Cortex of kidney (tissue), 1 donor: ENCODE data around the gene PC.
"Not testable (repeated sequence)": the region's sequence is repeated elsewhere in the genome, so short reads cannot be mapped to it uniquely, and the experiment has no call there.

Experiments
- DNase-seq: peaks from one replicate; lab custom pipeline; 2025; lab: John Stamatoyannopoulos, UW

Gene PC, protein sequence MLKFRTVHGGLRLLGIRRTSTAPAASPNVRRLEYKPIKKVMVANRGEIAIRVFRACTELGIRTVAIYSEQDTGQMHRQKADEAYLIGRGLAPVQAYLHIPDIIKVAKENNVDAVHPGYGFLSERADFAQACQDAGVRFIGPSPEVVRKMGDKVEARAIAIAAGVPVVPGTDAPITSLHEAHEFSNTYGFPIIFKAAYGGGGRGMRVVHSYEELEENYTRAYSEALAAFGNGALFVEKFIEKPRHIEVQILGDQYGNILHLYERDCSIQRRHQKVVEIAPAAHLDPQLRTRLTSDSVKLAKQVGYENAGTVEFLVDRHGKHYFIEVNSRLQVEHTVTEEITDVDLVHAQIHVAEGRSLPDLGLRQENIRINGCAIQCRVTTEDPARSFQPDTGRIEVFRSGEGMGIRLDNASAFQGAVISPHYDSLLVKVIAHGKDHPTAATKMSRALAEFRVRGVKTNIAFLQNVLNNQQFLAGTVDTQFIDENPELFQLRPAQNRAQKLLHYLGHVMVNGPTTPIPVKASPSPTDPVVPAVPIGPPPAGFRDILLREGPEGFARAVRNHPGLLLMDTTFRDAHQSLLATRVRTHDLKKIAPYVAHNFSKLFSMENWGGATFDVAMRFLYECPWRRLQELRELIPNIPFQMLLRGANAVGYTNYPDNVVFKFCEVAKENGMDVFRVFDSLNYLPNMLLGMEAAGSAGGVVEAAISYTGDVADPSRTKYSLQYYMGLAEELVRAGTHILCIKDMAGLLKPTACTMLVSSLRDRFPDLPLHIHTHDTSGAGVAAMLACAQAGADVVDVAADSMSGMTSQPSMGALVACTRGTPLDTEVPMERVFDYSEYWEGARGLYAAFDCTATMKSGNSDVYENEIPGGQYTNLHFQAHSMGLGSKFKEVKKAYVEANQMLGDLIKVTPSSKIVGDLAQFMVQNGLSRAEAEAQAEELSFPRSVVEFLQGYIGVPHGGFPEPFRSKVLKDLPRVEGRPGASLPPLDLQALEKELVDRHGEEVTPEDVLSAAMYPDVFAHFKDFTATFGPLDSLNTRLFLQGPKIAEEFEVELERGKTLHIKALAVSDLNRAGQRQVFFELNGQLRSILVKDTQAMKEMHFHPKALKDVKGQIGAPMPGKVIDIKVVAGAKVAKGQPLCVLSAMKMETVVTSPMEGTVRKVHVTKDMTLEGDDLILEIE

DNA sequence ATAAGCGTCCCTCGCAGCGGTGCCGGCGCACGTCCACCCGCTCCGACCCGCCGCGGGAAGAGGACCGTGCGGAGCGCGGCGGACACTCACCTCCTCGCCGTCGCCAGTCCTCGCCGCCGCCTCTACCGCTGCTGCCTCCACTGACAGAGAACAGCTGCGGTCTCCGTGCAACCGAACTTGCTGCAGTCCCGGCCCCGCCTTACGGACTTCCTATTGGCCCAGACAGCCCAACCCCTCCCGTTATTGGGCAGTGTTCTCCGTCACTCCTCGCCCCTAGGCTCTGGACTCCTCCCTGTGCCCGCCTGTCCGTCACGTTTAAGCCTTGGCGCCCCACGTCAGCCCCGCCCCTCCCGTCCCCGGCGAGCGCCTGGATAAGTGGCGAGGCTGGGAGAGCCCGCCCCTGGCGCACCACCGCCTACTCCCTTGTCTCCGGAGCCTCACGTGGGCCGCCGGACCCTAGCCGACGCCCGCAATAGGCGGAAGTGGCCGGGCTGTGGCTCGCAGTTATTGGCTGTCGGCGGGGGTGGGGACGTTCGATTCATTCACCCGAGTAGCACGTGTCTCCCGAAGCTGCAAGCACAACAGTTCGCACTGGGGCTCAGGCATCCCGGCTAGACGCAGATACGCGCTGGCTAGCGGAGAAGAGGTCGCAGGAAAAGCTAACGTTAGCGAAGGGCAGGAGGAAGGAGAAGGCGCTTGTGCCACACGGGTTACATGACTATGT is at the start of gene PC:
PC (minus strand) TSS at position 152 of the 724 bp plus-strand sequence. CDS start 86,224 bp downstream, outside the sequence.
- DNase-seq, result peak; percentile 55

DNA sequence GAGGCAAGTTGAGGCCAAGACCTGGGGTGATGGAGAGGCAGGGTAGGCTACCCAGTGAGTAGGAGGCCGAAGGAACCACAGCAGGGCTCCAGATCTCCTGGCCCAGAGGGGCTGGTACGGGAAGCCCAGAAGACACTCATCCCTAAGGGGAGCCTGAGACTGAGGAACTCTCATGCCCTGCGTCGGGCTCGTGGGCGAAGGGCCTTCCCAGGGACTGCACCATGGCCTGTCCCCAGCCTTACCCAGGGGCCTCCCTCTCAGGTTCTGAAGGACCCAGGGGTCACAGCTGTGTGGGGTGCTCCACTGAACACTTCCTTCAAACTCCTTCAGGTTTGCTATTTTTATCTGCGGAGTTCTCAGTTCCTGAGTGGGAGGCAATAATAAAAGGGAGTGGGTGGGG is 48.9 kb upstream of the PC start:
- DNase-seq, result no peak

DNA sequence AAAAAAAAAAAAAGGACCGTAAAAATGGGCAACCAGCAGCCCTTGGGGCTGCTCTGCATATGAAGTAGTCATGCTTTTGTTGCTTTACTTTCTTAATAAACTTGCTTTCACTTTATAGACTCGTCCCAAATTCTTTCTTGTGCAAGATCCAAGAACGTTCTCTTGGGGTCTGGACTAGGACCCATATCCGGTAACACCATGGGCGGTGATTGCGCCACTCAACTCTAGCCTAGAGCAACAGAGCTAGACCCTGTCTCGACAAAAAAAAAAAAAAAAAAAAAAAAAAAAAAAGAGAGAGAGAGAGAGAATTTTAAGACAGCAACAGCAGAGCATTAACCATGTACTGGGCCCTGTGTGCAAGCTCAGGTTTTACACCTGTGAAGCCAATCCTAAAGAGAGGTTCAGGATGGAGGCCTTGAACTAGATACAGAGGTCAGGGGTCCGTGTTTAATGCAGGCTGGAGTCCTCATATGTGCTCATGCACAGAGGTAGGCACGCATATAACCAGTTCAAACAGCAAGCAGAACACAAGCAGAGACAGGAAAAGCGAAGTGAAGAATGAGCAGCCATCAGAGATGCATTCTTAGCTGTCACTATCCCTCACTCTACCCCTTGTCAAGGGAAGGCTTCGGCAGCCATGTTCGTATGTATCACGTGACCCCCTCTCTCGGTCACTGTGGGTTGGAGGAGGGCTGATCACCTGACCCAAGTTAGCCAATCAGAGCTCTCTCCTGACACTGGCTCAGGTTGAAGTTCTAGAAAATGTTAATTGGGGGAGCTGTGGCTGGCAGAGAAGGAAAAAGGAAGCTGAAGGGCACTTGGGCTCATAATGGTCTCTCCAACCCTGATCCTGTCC is 48.1 kb upstream of the PC start:
- no peak for DNase-seq

DNA sequence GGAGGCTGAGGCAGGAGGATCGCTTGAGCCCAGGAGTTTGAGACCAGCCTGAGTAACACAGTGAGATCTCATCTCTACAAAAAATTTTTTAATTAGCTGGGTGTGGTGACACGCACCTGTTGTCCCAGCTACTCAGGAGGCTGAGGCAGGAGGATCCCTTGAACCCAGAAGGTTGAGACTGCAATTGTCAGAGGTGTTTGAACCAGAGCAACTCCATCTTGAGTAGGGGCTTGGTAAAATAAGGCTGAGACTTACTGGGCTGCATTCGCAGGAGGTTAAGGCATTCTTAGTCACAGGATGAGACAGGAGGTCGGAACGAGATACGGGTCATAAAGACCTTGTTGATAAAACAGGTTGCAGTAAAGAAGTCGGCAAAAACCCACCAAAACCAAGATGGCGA is 47.0 kb upstream of the PC start:
- not testable (repeated sequence) for DNase-seq

DNA sequence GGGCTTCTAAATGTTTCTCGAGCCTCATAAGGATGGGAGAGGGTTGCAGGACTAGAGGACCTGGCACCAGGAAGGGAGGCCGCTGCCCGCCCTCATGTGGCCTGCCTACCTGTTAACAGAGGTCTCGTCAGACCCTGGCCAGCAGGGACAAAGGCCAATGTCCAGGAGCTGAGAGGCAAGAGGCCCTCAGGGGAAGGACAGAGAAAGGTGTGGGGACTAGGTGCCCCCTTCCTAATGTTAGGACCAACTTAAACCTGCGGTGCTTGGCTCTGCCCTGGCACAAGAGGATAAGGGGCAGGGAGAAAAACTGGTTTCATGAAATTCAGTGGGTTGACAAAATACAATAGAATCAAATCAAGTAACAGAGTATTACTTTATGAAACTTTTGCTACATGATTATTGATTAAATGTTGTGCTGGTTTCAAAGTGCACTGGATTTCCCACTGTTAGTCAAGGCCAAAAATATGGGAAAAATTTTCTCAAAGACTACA is 44.8 kb upstream of the PC start:
- no peak for DNase-seq

DNA sequence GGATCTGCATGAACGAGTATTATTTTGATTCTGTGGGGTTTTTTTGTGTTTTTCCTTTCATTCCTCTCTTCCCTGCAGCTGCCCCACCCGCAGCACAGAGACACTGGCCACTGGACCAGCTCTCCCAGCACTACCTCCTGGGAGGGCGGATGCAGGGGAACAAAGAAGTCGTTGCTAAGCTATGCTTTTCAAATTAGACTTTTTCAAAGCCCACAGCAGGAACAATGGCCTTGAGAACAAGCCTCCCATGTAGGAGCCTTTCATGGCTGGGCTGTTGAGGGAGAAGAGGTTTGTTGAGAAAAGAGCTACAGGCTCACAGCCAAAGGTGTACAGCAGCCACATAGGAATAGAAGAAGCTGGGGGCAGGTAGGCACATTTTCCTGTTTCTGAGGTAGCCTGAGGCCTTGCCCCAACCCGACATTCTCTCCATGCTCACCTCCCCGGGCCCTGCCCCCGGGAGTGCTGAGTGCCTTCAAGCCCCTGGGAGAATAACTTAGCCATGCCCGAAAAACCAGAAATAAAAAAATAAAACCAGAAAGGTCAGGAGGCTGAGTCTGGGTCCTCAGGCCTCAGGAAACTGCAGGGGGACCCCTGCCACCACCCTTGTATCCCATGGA is 44.2 kb upstream of the PC start:
- no peak for DNase-seq

DNA sequence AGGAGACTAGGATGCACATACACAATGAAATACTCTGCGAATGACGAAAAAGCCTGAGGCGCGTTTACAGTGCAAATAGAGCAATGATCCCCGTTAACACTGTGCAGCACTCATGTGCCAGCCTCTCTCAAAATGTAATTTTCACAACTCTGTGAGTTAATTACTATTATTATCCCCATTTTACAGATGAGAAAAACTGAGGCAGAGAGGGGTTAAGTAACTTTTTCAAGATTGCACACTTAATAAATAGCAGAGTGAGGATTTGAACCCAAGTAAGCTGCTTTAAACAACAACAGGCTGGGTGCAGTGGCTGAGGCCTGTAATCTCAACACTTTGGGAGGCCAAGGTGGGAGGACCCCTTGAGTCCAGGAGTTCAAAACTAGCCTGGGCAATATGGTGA is 43.1 kb upstream of the PC start:
- DNase-seq, result no peak

DNA sequence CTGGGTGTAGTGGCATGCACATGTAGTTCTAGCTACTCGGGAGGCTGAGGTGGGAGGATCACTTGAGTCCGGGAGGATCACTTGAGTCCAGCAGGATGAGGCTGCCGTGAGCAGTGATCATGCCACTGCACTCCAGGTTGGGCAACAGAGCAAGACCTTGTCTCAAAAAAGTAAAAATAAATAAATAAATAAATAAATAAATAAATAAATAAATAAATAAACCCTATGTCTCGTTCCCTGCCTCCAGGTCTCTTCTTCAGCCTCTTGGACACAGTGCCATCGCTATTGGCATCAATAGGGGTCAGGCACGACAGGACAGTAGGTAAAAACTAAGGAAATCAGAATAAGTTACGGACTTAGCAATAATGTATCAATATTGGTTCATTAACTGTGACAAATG is 41.4 kb upstream of the PC start:
- no peak for DNase-seq

DNA sequence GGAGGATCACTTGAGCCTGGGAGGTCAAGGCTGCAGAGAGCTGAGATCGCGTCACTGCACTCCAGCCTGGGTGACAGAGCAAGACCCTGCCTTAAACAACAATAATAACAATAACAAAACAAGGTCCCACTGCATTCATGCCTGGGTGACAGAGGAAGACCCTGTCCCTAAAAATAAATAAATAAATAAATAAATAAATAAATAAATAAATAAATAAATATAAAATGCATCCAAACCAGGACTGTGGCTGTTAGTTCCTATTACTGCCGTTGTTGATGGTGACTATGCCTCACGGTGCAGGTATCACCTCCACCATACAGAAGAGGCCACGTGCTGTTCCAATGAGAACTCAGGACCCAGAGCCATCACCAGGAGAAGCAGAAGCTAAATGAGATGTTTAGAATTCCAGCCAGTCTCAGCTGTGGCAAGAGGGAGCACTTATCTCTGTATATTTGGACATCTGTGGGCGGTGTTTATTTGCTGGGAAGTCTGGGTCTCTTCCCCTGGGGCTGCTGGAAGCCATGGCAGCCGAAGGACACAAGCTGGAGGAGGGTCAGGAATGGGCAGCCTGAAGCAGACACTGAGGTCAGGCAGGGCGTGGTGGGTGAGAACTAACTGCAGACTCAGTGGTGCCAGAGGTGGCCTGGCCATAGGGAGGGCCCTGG is 38.6 kb upstream of the PC start:
- DNase-seq, result no peak

DNA sequence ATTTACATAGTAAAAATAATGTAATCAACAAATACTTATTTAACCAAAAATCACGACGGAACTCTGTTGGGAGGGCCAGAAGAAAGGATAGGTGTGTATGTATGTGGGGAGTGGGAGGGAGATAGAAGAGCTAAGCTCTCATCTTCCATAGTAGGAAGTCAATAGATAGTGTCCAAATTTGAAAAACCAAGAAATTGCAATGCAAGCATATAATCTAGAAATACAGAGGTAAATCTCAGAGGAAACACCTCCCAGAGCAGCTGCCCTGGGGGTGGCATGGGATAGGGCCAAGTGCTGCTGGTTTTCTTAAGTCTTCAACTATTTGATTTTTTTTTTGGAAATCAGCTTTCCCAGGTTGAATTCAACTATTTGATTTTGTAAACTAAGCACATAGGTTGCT is 33.9 kb upstream of the PC start:
- DNase-seq, result no peak

DNA sequence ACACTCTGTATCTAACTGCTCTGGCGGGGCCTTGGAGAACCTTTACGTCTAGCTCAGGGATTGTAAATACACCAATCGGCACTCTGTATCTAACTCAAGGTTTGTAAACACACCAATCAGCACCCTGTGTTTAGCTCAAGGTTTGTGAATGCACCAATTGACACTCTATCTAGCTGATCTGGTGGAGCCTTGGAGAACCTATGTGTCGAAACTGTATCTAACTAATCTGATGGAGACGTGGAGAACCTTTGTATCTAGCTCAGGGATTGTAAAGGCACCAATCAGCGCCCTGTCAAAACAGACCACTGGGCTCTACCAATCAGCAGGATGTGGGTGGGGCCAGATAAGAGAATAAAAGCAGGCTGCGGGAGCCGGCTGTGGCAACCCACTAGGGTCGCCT is 31.2 kb upstream of the PC start:
- DNase-seq, result not testable (repeated sequence)

DNA sequence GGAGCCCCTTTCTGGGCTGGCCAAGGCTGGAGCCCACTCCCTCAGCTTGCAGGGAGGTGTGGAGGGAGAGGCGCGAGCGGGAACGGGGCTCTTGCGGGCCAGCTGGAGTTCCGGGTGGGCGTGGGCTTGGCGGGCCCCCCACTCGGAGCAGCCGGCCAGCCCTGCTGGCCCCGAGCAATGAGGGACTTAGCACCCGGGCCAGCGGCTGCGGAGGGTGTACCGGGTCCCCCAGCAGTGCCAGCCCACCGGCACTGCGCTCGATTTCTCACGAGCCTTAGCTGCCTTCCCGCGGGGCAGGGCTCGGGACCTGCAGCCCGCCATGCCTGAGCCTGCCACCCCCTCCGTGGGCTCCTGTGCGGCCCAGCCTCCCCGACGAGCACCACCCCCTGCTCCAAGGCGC is 30.6 kb upstream of the PC start:
- not testable (repeated sequence) for DNase-seq

DNA sequence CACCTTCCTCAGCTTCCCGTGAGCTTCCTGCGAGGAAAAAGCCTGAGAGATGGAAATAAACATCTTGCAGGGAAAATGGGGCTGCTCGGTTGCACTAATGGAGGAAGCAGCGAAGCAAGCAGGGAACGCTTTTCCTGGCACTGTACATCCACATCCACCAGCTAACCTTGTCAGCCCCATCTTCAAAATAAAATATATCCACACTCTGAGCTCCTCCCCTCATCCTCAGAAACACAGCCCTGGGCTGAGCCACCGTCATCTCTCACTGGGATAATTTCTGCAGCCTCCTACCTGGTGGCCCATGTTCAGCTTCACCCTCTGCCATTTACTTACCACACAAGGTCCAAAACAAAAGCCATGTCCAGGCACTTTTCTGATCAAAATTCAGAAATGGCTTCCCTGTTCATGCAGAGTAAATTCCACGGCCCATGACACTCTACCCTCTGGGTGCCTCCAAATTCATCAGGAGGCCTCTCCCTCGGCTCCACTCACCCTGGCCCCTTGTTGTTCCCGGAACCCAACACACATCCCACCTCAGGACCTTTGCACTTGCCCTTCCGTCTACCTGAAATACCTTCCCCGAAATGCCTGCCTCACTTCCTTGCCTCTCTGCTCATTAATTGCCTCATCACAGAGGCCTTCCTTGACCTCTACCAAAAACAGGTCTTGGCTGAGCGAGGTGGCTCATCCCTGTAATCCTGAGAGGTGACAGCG is 29.9 kb upstream of the PC start:
- DNase-seq, result no peak

DNA sequence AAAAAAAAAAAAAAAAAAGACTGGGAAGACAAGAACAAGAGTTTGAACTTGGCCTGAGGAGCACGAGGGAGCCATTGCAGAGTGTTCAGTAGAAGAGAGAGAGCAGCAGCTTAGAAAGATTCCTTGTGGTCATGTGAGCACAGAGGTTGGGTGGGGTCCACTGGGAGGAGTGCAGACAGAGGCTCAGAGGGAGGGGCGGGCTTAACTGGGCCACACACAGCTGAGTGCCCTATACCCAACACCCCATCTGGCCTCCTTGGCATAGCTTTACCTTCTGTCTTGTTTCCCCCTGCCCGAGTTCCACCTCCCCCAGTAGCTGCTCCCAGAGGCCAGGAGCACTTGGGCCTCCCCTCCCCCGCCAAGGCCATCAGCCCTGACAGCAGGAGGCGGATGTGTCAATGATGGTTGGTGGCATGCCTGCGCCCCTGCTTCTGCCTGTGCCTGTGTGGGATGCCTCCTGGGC is 29.0 kb upstream of the PC start:
- no peak for DNase-seq

DNA sequence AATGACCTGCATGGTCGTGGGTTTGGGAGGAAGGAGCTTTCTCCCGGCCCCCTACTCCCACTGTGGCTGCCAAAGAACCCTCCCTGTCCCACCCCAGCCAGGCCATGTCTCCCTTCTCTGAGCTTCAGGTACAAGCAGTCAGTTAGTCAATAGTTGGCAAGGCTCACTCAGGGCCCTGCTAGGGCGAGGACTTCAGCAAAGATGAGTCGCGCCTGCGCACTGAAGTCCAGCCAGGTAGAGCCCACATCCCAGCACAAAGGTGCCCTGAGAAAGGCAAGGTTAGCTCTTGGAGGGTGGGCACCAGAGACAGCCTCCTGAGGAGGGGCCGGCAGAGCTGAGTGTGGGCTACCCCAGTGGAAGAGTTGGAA is 28.0 kb upstream of the PC start:
- no peak for DNase-seq

DNA sequence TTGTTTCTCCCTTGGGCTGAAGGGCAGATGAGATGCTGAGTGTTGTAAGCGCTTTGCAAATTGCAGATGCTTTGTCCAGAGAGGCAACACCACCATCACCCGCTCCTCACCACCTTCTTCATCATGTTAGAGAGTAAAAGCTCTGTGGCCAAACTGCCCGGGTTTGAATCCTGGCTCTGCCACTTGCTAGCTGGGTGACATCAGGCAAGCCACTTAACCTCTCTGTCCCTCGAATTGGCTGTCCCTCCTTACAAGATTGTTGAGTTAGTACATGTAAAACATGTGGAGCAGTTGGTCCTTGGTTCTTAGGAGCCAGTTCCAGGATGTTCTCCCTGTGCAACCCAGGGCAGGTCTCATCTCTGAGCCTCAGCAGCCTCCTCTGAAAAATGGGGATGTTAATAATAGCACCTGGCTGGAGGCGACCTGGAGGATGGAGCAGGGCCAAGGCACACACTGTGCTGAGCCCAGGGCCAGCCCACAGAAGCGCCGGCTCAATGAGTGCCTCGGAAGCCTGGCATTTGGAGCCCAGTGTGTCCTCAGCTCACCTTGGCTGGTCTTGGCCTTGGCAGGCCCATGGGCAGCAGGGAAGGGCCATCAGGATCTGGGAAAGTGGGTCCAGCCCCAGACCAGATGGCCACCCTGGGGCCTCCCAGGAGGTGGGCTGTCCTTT is 27.5 kb upstream of the PC start:
- DNase-seq, result no peak

DNA sequence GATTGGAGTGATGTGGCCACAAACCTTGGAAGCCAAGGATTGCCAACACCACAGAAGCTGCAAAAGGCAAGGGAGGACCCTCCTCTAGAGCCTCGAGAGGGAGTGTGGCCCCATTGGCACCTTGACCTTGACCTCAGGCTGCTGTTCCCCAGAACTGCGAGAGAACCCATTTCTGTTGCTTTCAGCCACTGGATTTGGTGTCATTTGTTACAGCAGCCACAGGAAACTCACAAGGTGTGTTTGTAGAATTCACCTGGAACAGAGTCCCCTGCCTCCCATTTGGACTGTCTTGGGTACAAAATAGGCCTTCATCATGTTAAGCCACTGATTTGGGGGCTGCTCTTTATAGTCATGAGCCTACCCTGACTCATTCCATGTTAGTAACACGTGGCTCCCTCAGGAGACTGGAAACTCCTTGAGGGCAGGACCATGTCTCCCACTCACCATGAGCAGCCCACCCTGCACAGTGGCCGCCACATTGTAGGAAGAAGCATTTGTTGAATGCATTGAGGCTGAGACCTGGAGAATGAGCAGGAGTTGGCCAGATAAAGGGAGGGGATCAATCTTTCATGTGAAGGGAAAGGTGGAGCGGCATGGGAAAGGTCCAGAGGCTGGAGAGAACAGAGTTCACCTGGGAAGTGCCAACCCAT is 25.2 kb upstream of the PC start:
- no peak for DNase-seq
